A549 (cell line): Measurements from ENCODE around the gene CCDC47. TPM values are rescaled to one million over a fixed set of nuclear protein-coding genes. Genes with fewer than 3 reads are reported as not detected.

ENCODE experiments used
- ATAC-seq, 2 experiments: fragments of 200-7000 bp in 1 of 2; fragments of >200 bp in 1 of 2; cut with Nextera tagmentation in 1 of 2; cut with Tn5 transposase in 1 of 2; 3 replicates each; pipeline versions ENCODE4 v1.8.0 to v1.9.1; 2018 to 2020; ENCODE audit warnings: mild to moderate bottlenecking in 1 of 2, moderate library complexity in 1 of 2
- CTCF ChIA-PET: fragments of 300-600 bp; sonication (Branson Sonifier 250); formaldehyde crosslinking; extraction: SDS; loops from one replicate; lab custom pipeline; 2021; ENCODE audit warnings: antibody characterized with exemption, inconsistent platforms; lab: Yijun Ruan, JAX
- POLR2A ChIA-PET: fragments of 350-600 bp; formaldehyde crosslinking; extraction: SDS; loops from one replicate; lab custom pipeline; 2021; ENCODE audit warnings: antibody characterized with exemption, inconsistent platforms; lab: Yijun Ruan, JAX
- DNase-seq, 2 experiments: peaks; one replicate each; pipeline versions ENCODE4 v3.0.0 to v3.0.0-alpha.2; 2011 to 2016; ENCODE audit warnings: low read depth in 1 of 2, low spot score in 1 of 2
- FAIRE-seq: peaks from 2 replicates; lab custom pipeline; 2011; peaks lifted over from hg19 to GRCh38; lab: Jason Lieb, UNC
- H3K27ac ChIP-seq, 2 experiments: fragments of >200 bp; sonication (Bioruptor Twin); formaldehyde crosslinking; 3 replicates each; pipeline ENCODE4 v1.5.1; 2016 to 2017
- H3K4me1 ChIP-seq: fragments of >200 bp; sonication (Bioruptor Twin); formaldehyde crosslinking; 3 replicates; pipeline ENCODE4 v1.6.1; 2016
- H3K4me2 ChIP-seq: fragments of >200 bp; sonication (Bioruptor Twin); formaldehyde crosslinking; 3 replicates; pipeline ENCODE4 v1.6.1; 2016
- H3K4me3 ChIP-seq: fragments of >200 bp; sonication (Bioruptor Twin); formaldehyde crosslinking; 3 replicates; pipeline ENCODE4 v1.5.1; 2016
- H3K9me3 ChIP-seq: fragments of >200 bp; sonication (Bioruptor Twin); formaldehyde crosslinking; 3 replicates; pipeline ENCODE4 v1.6.1; 2016
- CEBPB ChIP-seq, 2 experiments: fragments of >200 bp in 1 of 2; sonication (Bioruptor Twin) in 1 of 2; formaldehyde crosslinking in 1 of 2; IDR thresholded peaks; 2 replicates each; pipeline ENCODE4 v1.6.1; 2012 to 2016
- CHD2 ChIP-seq: fragments of 150-350 bp; IDR thresholded peaks from 2 replicates; pipeline ENCODE4 v1.6.1; 2014; ENCODE audit warnings: low read length; ENCODE audit not compliant: partially characterized antibody
- CHD4 ChIP-seq: fragments of 200-600 bp; sonication (generic); IDR thresholded peaks from 2 replicates; pipeline ENCODE4 v1.6.1; 2016; ENCODE audit warnings: antibody characterized with exemption, mild to moderate bottlenecking, borderline replicate concordance
- CTCF ChIP-seq: fragments of >200 bp; sonication (Bioruptor Twin); formaldehyde crosslinking; IDR thresholded peaks from 3 replicates; pipeline ENCODE4 v1.5.1; 2016
- EP300 ChIP-seq, 2 experiments: fragments of >200 bp; sonication (Bioruptor Twin); formaldehyde crosslinking; IDR thresholded peaks; 2 replicates in 1 of 2; 3 replicates in 1 of 2; pipeline ENCODE4 v1.6.1; 2016 to 2017
- ESRRA ChIP-seq: fragments of 150-350 bp; IDR thresholded peaks from 2 replicates; pipeline ENCODE4 v1.6.1; 2014; ENCODE audit warnings: mild to moderate bottlenecking, low read length, borderline replicate concordance
- FOSL2 ChIP-seq, 2 experiments: fragments of 450-650 bp in 1 of 2; fragments of >200 bp in 1 of 2; sonication (Bioruptor Twin) in 1 of 2; formaldehyde crosslinking; IDR thresholded peaks; 2 replicates each; pipeline versions ENCODE4 v1.5.0 to v1.6.1; 2016 to 2020; ENCODE audit warnings: mild to moderate bottlenecking in 1 of 2, moderate library complexity in 1 of 2
- HEYL ChIP-seq: fragments of 250-450 bp; sonication (Bioruptor Pico); IDR thresholded peaks from 2 replicates; pipeline ENCODE4 v1.8.0; 2021; ENCODE audit warnings: mild to moderate bottlenecking, moderate library complexity
- HOXB5 ChIP-seq: fragments of 250-450 bp; sonication (Bioruptor Pico); IDR thresholded peaks from 2 replicates; pipeline ENCODE4 v1.5.0; 2020; ENCODE audit warnings: mild to moderate bottlenecking, moderate library complexity
- JUN ChIP-seq, 2 experiments: fragments of >200 bp; sonication (Bioruptor Twin); formaldehyde crosslinking; IDR thresholded peaks; 2 replicates in 1 of 2; 3 replicates in 1 of 2; pipeline ENCODE4 v1.6.1; 2016 to 2017
- JUNB ChIP-seq: fragments of >200 bp; sonication (Bioruptor Twin); formaldehyde crosslinking; IDR thresholded peaks from 2 replicates; pipeline ENCODE4 v1.6.1; 2016
- PBX3 ChIP-seq: IDR thresholded peaks from 2 replicates; pipeline ENCODE4 v1.6.1; 2012
- RNF2 ChIP-seq: fragments of 200-600 bp; sonication (generic); IDR thresholded peaks from 2 replicates; pipeline ENCODE4 v1.6.1; 2016; ENCODE audit warnings: low read depth, mild to moderate bottlenecking, antibody characterized with exemption, moderate library complexity, borderline replicate concordance
- TP53 ChIP-seq: fragments of 250-450 bp; sonication (Bioruptor Pico); IDR thresholded peaks from 2 replicates; pipeline ENCODE4 v1.5.0; 2021; ENCODE audit warnings: mild to moderate bottlenecking, moderate library complexity
- WGBS: methylation state at CpG from one replicate; pipeline ENCODE4 v1.1.6; 2017; ENCODE audit errors: missing lambda C conversion rate; 5-methylcytosine and 5-hydroxymethylcytosine counted together
- polyA plus RNA-seq, 4 experiments: library from polyadenylated mRNA; depleted of rRNA in 3 of 4; stranded (reverse); fragments of >200 nt; fragmentation: RNase III in 1 of 4; extraction: RNeasy Plus Mini Kit Qiagen cat#74134 plus additional on column Dnase treatment in 1 of 4; gene quantifications; 2 replicates in 3 of 4; 3 replicates in 1 of 4; pipeline ENCODE4 v1.2.3, GENCODE V29; 2011 to 2017
- TF ChIP-seq, protein P1 (sequence below): fragments of 450-650 bp; IDR thresholded peaks from 2 replicates; pipeline ENCODE4 v1.6.1; 2014; ENCODE audit warnings: antibody characterized with exemption

Gene CCDC47
- polyA plus RNA-seq, 2 of the 4 experiments (the other 2 are of a cell fraction) = 141 to 163 TPM

- FAIRE-seq (no peak), DNase-seq (no peak), ATAC-seq (no peak)
- Histone ChIP-seq H3K4me2 (no peak overlapping the region), H3K4me3 (no peak overlapping the region), H3K4me1 (0 out of 3 replicates have a peak, but pooled peaks cover 2% of the 10 kb centered on the region), H3K9me3 (no peaks in the 10 kb centered on the region), H3K27ac (no peak overlapping the region)
- WGBS = 92% methylated on average over 7 of the region's 11 CpGs
- POLR2A ChIA-PET = no interaction called here
- TF ChIP-seq ESRRA = no peak
- TF ChIP-seq HEYL (CRISPR knock-in tag) = no peak
- no peak for TF ChIP-seq TP53 (CRISPR knock-in tag)
- no peak for TF ChIP-seq PBX3
- no peak for TF ChIP-seq JUN (IDR thresholded peaks at IDR 0.05)
- no peak for TF ChIP-seq RNF2
- no peak for TF ChIP-seq FOSL2 (IDR thresholded peaks at IDR 0.05)
- TF ChIP-seq FOSL2 (CRISPR knock-in tag; IDR thresholded peaks at IDR 0.05) = no peak
- no peak for TF ChIP-seq CEBPB (IDR thresholded peaks at IDR 0.05)
- TF ChIP-seq HOXB5 = no peak
- TF ChIP-seq CHD4 = no peak
- no peak for TF ChIP-seq JUNB
- no peak for TF ChIP-seq EP300 (IDR thresholded peaks at IDR 0.05)
- CTCF ChIA-PET = interaction anchor here (1.0 to 1.6 kb wide), 4 partner anchors 9 to 129 kb away, joined by 3 to 10 read pairs (median 3); no protein-coding TSS in a partner anchor
Observed at GRCh38 chr17:63704259-63704576, 69.2 kb downstream of the CCDC47 start.

DNA sequence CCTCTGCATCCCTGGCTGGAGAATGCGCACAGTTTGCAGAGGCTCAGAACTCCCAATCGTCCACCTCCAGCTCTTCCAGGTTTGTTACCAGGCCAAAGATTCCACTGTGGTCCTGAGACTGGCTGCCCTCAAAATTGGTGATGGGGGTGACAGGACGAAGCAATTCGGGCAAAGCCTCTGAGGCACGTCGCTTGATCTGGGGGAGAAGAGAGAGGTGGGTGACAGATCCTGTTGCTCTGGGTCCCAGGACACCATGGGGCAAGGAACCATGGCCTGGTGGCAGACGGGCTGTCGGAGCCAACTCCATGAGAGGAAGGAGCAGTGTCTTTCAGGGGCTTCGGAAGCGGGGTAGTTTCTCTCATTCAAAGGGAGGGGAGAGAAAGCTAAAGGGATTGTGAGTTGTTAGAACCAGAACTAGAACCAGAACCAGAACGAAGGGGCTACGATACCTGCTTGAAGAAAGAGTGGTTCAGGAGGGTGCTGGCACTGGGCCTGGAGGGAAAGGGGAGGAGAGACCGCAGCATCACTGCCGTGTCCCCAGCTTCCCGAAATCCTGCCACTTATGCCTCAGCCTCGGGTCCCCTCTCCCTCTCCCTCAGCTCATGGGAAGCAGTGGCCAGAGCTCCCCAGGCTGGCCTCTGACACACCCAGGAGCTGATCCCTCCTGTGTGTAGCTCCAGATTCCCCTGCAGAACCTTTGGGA is 69.7 kb downstream of the CCDC47 start:
- ChIA-PET CTCF (interaction anchor here (1.0 to 1.6 kb wide), 6 partner anchors 8 to 278 kb away, joined by 3 to 10 read pairs (median 4); no protein-coding TSS in a partner anchor), POLR2A (no interaction called here)
- no peak for TF ChIP-seq CTCF
- FAIRE-seq (no peak), ATAC-seq (no peak), DNase-seq (no peak)
- H3K27ac ChIP-seq = no peak overlapping the region
- H3K4me3 ChIP-seq = no peak overlapping the region
- 0 out of 3 replicates have a peak, but pooled peaks cover 6% of the 10 kb centered on the region for H3K4me1 ChIP-seq
- 89% methylated on average over 16 of the region's 16 CpGs for WGBS
- H3K9me3 ChIP-seq = no peaks in the 10 kb centered on the region
- no peak overlapping the region for H3K4me2 ChIP-seq

GRCh38 chr17:63703029-63703428 is 70.4 kb downstream of the CCDC47 start:
- CTCF ChIA-PET = interaction anchor here (1.0 to 1.6 kb wide), 5 partner anchors 9 to 278 kb away, joined by 3 to 6 read pairs (median 4); no protein-coding TSS in a partner anchor
- 0 out of 3 replicates have a peak, but pooled peaks cover 6% of the 10 kb centered on the region for H3K4me1 ChIP-seq
- 74% methylated on average over 5 of the region's 5 CpGs for WGBS
- DNase-seq = no peak
- ATAC-seq = no peak
- TF ChIP-seq JUN (IDR thresholded peaks at IDR 0.05) = 0 out of 5 replicates have a peak, but pooled peaks of 1 of the 2 experiments have one; percentile 6
- TF ChIP-seq, protein P1, sequence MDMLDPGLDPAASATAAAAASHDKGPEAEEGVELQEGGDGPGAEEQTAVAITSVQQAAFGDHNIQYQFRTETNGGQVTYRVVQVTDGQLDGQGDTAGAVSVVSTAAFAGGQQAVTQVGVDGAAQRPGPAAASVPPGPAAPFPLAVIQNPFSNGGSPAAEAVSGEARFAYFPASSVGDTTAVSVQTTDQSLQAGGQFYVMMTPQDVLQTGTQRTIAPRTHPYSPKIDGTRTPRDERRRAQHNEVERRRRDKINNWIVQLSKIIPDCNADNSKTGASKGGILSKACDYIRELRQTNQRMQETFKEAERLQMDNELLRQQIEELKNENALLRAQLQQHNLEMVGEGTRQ = no peak
- no peak overlapping the region for H3K4me2 ChIP-seq
- POLR2A ChIA-PET = no interaction called here
- no peak overlapping the region for H3K4me3 ChIP-seq
- H3K9me3 ChIP-seq = no peaks in the 10 kb centered on the region
- no peak overlapping the region for H3K27ac ChIP-seq
- no peak for FAIRE-seq

GRCh38 chr17:63702721-63703015 is 70.7 kb downstream of the CCDC47 start:
- TF ChIP-seq CHD2 (no peak), JUN (IDR thresholded peaks at IDR 0.05) (0 out of 5 replicates have a peak, but pooled peaks of 1 of the 2 experiments have one; percentile 5)
- no peak overlapping the region for H3K4me3 ChIP-seq
- FAIRE-seq = no peak
- no peak overlapping the region for H3K4me2 ChIP-seq
- ChIA-PET POLR2A (no interaction called here), CTCF (interaction anchor here (0.9 to 1.6 kb wide), 5 partner anchors 9 to 277 kb away, joined by 3 to 6 read pairs (median 4); no protein-coding TSS in a partner anchor)
- no peak for ATAC-seq
- 0 out of 3 replicates have a peak, but pooled peaks cover 6% of the 10 kb centered on the region for H3K4me1 ChIP-seq
- H3K27ac ChIP-seq = no peak overlapping the region
- 93% methylated on average over 6 of the region's 6 CpGs for WGBS
- DNase-seq = no peak
- H3K9me3 ChIP-seq = no peaks in the 10 kb centered on the region
